HG03139 (cell line): Measurements from ENCODE around the gene GRIN1.

Experiments used
- ATAC-seq: cut with Tn5 transposase; IDR thresholded peaks from one replicate; pipeline ENCODE4 v1.9.1; 2021; ENCODE audit not compliant: unreplicated experiment

The GRIN1 gene

DNA sequence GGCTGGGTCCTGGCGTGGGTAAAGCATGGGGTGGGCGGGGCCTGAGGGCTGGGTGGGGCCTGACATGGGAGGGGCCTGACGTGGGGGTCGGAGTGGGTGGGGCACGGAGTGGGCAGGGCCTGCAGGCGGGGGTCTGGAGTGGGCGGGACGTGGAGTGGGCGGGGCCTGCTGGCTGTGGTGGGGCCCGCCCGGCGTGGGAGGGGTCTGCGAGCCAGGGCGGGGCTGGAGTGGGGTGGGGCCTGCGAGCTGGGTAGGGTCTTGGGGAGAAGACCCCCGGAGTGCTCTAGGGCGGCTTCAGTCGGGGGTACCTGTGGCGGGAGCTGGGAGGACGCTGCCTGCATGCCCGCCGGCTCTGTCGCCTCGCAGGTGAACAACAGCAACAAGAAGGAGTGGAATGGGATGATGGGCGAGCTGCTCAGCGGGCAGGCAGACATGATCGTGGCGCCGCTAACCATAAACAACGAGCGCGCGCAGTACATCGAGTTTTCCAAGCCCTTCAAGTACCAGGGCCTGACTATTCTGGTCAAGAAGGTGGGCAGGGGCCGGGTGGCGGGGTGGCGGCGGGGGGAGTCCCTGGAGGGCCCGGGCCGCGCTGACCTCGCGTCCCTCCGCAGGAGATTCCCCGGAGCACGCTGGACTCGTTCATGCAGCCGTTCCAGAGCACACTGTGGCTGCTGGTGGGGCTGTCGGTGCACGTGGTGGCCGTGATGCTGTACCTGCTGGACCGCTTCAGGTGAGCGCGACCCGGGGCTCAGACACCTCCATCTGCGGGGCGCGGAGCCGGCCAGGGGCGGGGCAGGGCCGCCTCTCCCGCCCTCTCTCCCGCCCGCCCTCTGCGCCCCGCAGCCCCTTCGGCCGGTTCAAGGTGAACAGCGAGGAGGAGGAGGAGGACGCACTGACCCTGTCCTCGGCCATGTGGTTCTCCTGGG is 22.9 kb downstream of the GRIN1 start:
- no peak for ATAC-seq

DNA sequence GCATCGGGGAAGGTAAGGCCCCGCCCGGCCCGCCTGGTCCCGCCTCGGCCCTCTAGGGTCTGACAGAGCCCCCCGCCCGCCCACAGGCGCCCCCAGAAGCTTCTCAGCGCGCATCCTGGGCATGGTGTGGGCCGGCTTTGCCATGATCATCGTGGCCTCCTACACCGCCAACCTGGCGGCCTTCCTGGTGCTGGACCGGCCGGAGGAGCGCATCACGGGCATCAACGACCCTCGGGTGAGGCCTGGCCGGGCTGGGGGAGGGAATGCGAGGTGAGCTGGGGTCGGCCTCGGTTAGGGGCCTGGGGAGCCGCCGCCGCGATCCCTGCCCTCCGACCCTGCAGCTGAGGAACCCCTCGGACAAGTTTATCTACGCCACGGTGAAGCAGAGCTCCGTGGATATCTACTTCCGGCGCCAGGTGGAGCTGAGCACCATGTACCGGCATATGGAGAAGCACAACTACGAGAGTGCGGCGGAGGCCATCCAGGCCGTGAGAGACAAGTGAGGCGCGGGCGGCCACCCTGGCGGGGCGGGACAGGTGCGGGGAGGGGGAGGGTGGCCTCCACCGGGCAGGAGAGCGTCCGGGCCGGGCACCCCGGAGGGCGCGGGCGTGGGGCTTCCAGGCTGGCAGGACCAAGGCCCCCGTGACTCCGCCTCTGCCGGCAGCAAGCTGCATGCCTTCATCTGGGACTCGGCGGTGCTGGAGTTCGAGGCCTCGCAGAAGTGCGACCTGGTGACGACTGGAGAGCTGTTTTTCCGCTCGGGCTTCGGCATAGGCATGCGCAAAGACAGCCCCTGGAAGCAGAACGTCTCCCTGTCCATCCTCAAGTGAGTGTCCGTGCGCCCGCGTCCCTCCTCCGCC is 23.8 kb downstream of the GRIN1 start:
- no peak for ATAC-seq

DNA sequence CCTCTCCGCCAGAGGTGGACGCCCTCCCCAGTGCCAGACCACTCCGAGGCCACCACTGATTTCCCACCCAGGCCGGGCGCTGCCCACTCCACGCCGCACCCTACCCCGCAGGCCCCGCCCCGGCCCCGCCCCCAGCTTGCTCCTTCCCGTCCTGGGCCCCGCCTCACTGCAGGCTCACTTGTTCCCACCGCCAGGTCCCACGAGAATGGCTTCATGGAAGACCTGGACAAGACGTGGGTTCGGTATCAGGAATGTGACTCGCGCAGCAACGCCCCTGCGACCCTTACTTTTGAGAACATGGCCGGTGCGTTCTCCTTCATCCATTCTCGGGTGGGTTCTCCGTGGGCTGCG is 24.4 kb downstream of the GRIN1 start:
- ATAC-seq, result no peak

DNA sequence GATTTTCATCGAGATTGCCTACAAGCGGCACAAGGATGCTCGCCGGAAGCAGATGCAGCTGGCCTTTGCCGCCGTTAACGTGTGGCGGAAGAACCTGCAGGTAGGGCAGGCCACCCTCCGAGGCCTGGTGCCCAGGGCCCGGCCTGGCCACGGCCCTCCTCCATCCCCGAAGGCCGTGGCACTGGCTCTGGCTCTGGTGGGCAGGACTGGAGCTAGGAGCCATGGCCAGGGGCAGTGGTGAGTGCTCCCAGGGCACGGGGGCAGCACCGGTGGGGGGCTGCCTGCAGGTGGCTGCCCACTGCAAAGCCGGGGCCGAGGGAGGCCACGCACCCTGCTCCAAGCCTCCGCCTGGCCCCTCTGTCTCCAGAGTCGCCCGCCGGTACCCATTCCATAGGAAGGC is 24.9 kb downstream of the GRIN1 start:
- ATAC-seq, result no peak

DNA sequence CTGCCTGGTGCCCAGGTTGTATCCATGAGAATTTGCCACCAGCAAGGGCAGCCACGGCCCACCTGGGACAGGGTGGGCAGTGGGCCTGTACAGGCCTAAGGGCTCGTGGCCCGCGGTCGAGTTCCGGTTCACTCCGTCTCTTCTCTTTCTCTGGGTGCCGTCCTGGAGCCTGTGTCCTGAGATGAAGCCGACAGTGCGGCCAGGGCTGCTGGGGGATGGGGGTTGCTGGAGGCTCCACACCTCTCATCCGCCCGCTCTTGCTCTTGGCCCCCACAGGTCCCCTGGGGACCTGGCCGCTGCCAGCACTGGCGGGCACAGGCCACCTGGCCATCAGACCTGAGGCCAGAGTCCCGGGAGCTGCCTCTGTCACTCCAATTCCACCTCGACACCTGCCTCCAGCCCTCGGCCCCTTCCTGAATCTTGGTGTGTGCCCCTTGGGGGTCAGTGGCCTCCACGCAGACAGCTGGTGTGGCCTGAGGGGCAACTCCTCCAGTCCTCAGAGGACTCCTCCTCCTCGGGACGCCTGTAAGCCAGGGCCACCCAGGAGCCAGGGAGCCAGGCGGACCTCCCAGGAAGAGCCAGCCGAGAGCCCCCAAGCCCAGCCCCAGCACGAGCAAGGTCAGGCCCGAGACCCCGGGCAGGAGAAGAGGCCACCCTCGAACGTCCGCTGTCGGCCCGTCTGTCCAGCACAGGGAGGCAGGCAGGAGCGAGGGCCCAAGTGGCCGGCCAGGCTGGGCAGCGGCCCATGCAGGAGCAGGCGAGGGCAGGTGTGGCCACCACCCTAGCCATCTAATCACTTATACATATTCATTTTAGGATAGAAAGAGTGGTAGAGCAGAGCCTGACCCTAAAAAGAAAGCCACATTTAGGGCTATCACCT is 25.7 kb downstream of the GRIN1 start:
- ATAC-seq, result no peak

- no peak for ATAC-seq
Measured at GRCh38 chr9:137165250-137165836, 26.4 kb downstream of the GRIN1 start.

- no peak for ATAC-seq
Measured at GRCh38 chr9:137166380-137167229, 27.7 kb downstream of the GRIN1 start.

GRCh38 chr9:137167277-137167746 is 28.4 kb downstream of the GRIN1 start:
- ATAC-seq, result no peak

- ATAC-seq, result no peak
Measured at GRCh38 chr9:137167747-137168572, 29.0 kb downstream of the GRIN1 start.

- no peak for ATAC-seq
Measured at GRCh38 chr9:137168573-137168903, 29.6 kb downstream of the GRIN1 start.

- no peak for ATAC-seq
Measured at GRCh38 chr9:137168904-137169856, 30.2 kb downstream of the GRIN1 start.

DNA sequence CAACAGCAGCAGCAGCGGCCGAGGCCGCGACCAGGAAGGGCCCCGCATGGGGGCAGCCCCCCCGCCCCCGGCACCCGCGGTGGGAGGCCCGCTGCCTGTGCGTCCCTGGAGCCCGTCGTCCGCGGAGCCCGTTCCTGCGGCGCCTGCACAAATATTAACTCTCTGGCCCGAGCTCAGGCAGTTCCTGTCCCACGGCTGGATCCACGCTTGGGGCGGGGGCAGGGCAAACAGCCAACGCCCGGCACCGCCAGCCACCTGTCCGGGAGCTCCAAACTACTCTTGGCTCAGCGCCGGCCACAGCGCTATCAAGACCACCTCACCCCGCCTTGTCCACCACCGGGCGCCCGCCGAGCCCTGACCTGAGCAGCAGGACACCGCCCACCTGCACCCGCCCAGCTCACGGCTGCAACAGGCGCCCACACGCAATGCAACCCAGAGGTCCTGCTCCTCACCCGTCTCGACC is 31.0 kb downstream of the GRIN1 start, which contains the start of gene LRRC26:
TSS of gene LRRC26 (minus strand) at position 156 of the 463 bp plus-strand sequence. CDS start at position 48, 108 bp downstream.
- ATAC-seq, result no peak

GRCh38 chr9:137170486-137171148 is 31.7 kb downstream of the GRIN1 start:
- no peak for ATAC-seq

DNA sequence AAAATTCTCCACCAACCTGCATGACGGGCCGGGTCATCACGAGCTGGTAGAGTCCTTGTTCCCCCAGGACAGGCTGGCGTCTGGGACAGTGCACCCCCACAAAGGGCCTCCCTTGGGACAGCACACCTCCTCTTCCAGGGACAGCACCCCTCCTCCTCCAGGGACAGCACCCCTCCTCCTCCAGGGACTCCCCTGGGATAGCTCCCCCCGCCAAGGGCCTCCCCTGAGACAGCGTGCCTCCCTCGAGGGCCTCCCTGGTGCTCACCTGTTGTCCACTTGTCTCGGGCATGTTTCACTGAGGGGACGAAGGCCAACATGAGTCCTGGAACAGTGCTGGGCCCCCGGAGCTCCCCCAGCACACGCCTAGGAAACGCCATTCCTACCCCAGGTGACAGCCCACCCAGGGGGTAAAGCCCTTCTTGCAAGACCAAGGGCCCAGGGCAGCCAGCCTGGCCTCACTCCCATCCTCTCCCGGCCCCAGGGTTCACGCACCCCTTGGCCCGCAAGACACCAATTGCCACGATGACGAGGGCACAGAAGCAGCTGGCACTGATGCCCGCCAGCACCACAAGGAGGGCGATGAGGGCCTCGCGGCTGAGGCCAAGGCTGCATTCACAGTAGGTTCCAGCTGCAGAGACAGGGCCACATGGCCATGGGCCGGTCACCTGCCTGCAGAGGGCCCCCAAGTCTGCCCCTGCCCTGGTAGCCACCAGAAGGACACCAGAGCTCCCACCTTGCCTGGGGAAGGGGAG is 32.4 kb downstream of the GRIN1 start:
- ATAC-seq, result no peak

- ATAC-seq, result no peak
Measured at GRCh38 chr9:137172901-137173795, 34.2 kb downstream of the GRIN1 start.
